Epithelial cell of proximal tubule (primary cell): Measurements from ENCODE around the gene LATS2. TPM values are rescaled to one million over a fixed set of nuclear protein-coding genes. Genes with fewer than 3 reads are reported as not detected.

Experiments used
- DNase-seq: peaks from one replicate; pipeline ENCODE4 v3.0.0-alpha.2; 2011; ENCODE audit warnings: low read depth
- H3K4me3 ChIP-seq: 2 replicates; pipeline ENCODE4 v1.5.1; 2011; ENCODE audit warnings: low read depth, mild to moderate bottlenecking, low read length
- total RNA-seq: library from RNA; depleted of rRNA; stranded (reverse); fragments of >200 nt; gene quantifications from 2 replicates; pipeline ENCODE4 v1.2.3, GENCODE V29; 2015
- TF ChIP-seq, protein P1 (sequence below): conservative IDR thresholded peaks from 2 replicates; pipeline ENCODE4 v1.5.1; 2012; ENCODE audit warnings: low read depth, mild to moderate bottlenecking, low read length

Gene LATS2
- total RNA-seq, 1 donor from 2014 or later = 22.1 TPM

GRCh38 chr13:21012841-21013681, 48.3 kb downstream of the LATS2 start:
- TF ChIP-seq, protein P1, sequence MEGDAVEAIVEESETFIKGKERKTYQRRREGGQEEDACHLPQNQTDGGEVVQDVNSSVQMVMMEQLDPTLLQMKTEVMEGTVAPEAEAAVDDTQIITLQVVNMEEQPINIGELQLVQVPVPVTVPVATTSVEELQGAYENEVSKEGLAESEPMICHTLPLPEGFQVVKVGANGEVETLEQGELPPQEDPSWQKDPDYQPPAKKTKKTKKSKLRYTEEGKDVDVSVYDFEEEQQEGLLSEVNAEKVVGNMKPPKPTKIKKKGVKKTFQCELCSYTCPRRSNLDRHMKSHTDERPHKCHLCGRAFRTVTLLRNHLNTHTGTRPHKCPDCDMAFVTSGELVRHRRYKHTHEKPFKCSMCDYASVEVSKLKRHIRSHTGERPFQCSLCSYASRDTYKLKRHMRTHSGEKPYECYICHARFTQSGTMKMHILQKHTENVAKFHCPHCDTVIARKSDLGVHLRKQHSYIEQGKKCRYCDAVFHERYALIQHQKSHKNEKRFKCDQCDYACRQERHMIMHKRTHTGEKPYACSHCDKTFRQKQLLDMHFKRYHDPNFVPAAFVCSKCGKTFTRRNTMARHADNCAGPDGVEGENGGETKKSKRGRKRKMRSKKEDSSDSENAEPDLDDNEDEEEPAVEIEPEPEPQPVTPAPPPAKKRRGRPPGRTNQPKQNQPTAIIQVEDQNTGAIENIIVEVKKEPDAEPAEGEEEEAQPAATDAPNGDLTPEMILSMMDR = no peak
- no peak for DNase-seq
- no peak overlapping the region for H3K4me3 ChIP-seq

DNA sequence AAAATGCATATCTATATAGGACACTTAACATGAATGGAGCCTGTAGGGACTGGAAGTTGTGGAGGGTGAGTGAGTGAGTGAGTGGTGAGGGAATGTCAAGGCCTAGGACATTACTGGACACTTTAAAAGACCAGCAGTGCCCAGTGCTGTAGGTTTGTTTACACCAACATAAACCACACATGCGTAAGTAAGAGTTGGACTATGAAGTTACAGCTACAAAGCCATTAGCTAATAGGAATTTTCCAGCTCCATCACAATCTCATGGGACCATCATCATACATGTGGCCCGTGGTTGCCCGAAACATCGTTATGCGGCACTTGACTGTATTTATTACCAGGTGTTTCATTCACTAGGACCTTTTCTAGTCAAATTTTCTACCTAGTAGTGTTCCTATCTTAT, 49.2 kb downstream of the LATS2 start:
- no peak for DNase-seq
- TF ChIP-seq, protein P1 = no peak

GRCh38 chr13:21011378-21011777, 50.0 kb downstream of the LATS2 start:
- no peak for DNase-seq
- H3K4me3 ChIP-seq = no peak overlapping the region
- TF ChIP-seq, protein P1 = no peak

More for the DNA sequence above, 49.2 kb downstream of the LATS2 start:
- no peak overlapping the region for H3K4me3 ChIP-seq

DNA sequence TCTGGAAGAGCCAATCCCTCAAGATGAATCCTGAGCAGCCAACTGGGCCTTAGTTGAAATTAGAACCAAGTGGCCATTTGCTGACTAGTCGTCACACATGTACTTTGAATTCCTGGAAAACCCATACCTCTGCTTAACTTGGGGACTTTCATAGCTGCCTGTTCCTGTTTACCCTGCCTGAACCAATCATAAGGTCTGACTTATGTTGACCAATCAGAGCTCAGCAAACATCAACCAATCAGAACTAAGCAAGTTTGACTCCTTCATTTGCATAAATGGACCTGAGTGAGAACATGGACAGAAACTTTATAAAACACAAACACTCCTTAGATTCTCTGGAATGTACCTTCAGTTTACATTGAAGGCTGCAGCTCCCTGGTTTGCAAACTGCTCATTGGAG, 50.8 kb downstream of the LATS2 start:
- TF ChIP-seq, protein P1 = no peak
- no peak for DNase-seq
- no peak overlapping the region for H3K4me3 ChIP-seq

- TF ChIP-seq, protein P1 = no peak
- DNase-seq = no peak
These were observed 52.4 kb downstream of the LATS2 start for GRCh38 chr13:21009036-21009435.

GRCh38 chr13:21008026-21008425, 53.4 kb downstream of the LATS2 start:
- DNase-seq = no peak
- TF ChIP-seq, protein P1 = no peak
- H3K4me3 ChIP-seq = no peak overlapping the region

More at GRCh38 chr13:21009036-21009435, 52.4 kb downstream of the LATS2 start:
- no peak overlapping the region for H3K4me3 ChIP-seq
